K562 (cell line): ENCODE data around the gene SCAMP3. TPM values are rescaled to one million over a fixed set of nuclear protein-coding genes. Genes with fewer than 3 reads are reported as not detected.

Experiments used
- CBX1 ChIP-seq: sonication (generic); IDR thresholded peaks from 2 replicates; pipeline ENCODE4 v1.6.1; 2016; ENCODE audit warnings: antibody characterized with exemption, low read depth, mild to moderate bottlenecking
- E2F6 ChIP-seq, 2 experiments: IDR thresholded peaks; 2 replicates each; pipeline ENCODE4 v1.6.1; 2011; ENCODE audit warnings: borderline replicate concordance in 1 of 2, control low read depth in 1 of 2, low read depth in 1 of 2, low read length in 1 of 2, mild to moderate bottlenecking in 1 of 2, mixed read lengths in 1 of 2, moderate library complexity in 1 of 2; ENCODE audit not compliant: insufficient read depth in 1 of 2, insufficient read length in 1 of 2, poor library complexity in 1 of 2, severe bottlenecking in 1 of 2; ENCODE audit errors: extremely low read depth in 1 of 2
- E2F8 ChIP-seq: fragments of 450-650 bp; IDR thresholded peaks from 2 replicates; pipeline ENCODE4 v1.7.1; 2018; ENCODE audit warnings: mild to moderate bottlenecking, low read depth; ENCODE audit not compliant: partially characterized antibody
- FOXP1 ChIP-seq: sonication (generic); formaldehyde crosslinking; IDR thresholded peaks from 2 replicates; pipeline ENCODE4 v1.8.0; 2022; ENCODE audit warnings: mild to moderate bottlenecking, missing genetic modification reagents
- GATAD2B ChIP-seq: fragments of 450-650 bp; IDR thresholded peaks from 2 replicates; pipeline ENCODE4 v1.6.1; 2017; ENCODE audit warnings: mild to moderate bottlenecking, borderline replicate concordance
- KLF1 ChIP-seq: fragments of 450-650 bp; IDR thresholded peaks from 2 replicates; pipeline ENCODE4 v1.6.1; 2016; ENCODE audit warnings: missing genetic modification characterization, missing compliant biosample characterization
- MAZ ChIP-seq, 2 experiments: fragments of 450-650 bp in 1 of 2; sonication (generic) in 1 of 2; formaldehyde crosslinking; IDR thresholded peaks in 1 of 2; conservative IDR thresholded peaks in 1 of 2; 2 replicates each; pipeline versions ENCODE4 v1.4.0 to v1.5.0; 2020; ENCODE audit warnings: mild to moderate bottlenecking in 1 of 2, missing genetic modification reagents in 1 of 2
- NR2C1 ChIP-seq, 2 experiments: fragments of 450-650 bp; IDR thresholded peaks; 2 replicates each; pipeline ENCODE4 v1.6.1; 2017; ENCODE audit warnings: mild to moderate bottlenecking in 2 of 2, antibody characterized with exemption in 1 of 2, inconsistent platforms in 1 of 2, missing compliant biosample characterization in 1 of 2, missing genetic modification characterization in 1 of 2
- SMAD2 ChIP-seq: fragments of 150-350 bp; IDR thresholded peaks from 2 replicates; pipeline ENCODE4 v1.6.1; 2014; ENCODE audit warnings: low read depth, mild to moderate bottlenecking, low read length
- SMC3 ChIP-seq: conservative IDR thresholded peaks from 2 replicates; pipeline ENCODE4 v1.6.1; 2011; ENCODE audit warnings: low read depth, low read length, improper control_type of control experiment; ENCODE audit not compliant: insufficient read depth
- TARDBP ChIP-seq: fragments of 450-650 bp; IDR thresholded peaks from 2 replicates; pipeline ENCODE4 v1.6.1; 2016
- TGIF2 ChIP-seq: sonication (generic); formaldehyde crosslinking; IDR thresholded peaks from 2 replicates; pipeline ENCODE4 v1.8.1; 2022; ENCODE audit warnings: mild to moderate bottlenecking, missing genetic modification reagents, moderate library complexity
- XRCC5 ChIP-seq: fragments of 200-400 bp; formaldehyde crosslinking; IDR thresholded peaks from 2 replicates; pipeline ENCODE4 v1.6.1; 2017; ENCODE audit warnings: low read depth, mild to moderate bottlenecking, low read length
- ZBTB7A ChIP-seq: IDR thresholded peaks from 2 replicates; pipeline ENCODE4 v1.6.1; 2011; ENCODE audit warnings: low read depth, mild to moderate bottlenecking, low read length, moderate library complexity, borderline replicate concordance; ENCODE audit not compliant: control insufficient read depth
- polyA plus RNA-seq, 8 experiments: library from polyadenylated mRNA; depleted of rRNA in 4 of 8; stranded (reverse) in 5 of 8; unstranded in 3 of 8; fragments of >200 nt; fragmentation: Nextera tagmentation in 2 of 8; fragmentation: Illumina TruSeq in 1 of 8; extraction: Ambion mirVana in 2 of 8; extraction: Trizol in 1 of 8; gene quantifications; 2 replicates each; pipeline versions ENCODE4 v1.2.1 to v1.2.3, GENCODE V29; 2011 to 2014; ENCODE audit warnings: inconsistent platforms in 1 of 8, missing spikeins in 1 of 8
- total RNA-seq, 7 experiments: library from RNA; depleted of rRNA in 6 of 7; stranded (reverse); fragments of >200 nt in 6 of 7; fragmentation: Illumina TruSeq in 2 of 7; extraction: Trizol in 2 of 7; gene quantifications; 2 replicates each; pipeline versions ENCODE4 v1.2.1 to v1.2.3, GENCODE V29; 2011 to 2021; ENCODE audit warnings: low replicate concordance in 1 of 7
- TF ChIP-seq, protein P1 (sequence below): fragments of 450-650 bp; IDR thresholded peaks from 2 replicates; pipeline ENCODE4 v1.6.1; 2017; ENCODE audit warnings: antibody characterized with exemption, mild to moderate bottlenecking

The SCAMP3 gene
- total and polyA plus RNA-seq, 9 of the 15 experiments (the other 6 are each of a cell fraction or from before 2014, with no cell fraction given), result 14.2 to 131 (median 86.1) TPM

DNA sequence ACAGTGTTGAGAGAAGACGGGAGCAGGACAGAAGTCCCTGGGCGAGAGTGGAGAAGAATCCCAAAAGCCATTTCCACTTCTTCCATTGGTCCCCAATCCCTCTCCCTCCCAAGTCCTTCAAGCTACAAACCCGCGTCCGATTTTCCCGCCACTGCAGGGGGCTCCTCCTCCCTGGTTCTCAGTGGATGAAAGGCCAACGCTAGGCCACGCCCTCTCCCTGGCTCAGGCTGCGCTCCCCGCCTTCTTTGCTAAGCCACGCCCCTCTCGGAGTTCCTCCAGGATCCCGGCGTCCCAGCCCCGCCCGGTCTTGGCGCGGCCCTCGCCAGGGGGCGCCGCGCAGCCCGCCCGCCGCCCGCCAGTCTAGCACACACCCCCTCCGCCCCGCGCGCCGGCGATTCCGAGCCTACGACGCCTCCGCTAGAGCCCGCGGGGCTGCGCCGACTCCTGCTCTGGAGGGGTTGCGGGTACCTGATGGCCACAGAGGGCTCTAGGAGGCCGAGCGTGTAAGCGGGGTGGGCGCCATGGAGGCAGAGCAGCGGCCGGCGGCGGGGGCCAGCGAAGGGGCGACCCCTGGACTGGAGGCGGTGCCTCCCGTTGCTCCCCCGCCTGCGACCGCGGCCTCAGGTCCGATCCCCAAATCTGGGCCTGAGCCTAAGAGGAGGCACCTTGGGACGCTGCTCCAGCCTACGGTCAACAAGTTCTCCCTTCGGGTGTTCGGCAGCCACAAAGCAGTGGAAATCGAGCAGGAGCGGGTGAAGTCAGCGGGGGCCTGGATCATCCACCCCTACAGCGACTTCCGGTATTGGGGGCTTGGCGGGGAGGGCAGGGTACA lies 15.1 kb upstream of the SCAMP3 start, which contains the start of gene HCN3 (continued):
- TF ChIP-seq NR2C1 (IDR thresholded peaks at IDR 0.05), result no peak
- no peak for TF ChIP-seq NR2C1 (tag; IDR thresholded peaks at IDR 0.05)
- peak; percentile 50; the same call in 1 of the 2 replicates for TF ChIP-seq SMC3
- TF ChIP-seq TGIF2 (CRISPR knock-in tag), result 0 out of 2 replicates have a peak, but pooled peaks have one; percentile 13
- TF ChIP-seq TARDBP, result 0 out of 2 replicates have a peak, but pooled peaks have one; percentile 35
- peak; percentile 94 to 97 for TF ChIP-seq E2F6 (IDR thresholded peaks at IDR 0.05; ENCODE audit: borderline replicate concordance in 1 of 2, extremely low read depth in 1 of 2, insufficient read depth in 1 of 2, insufficient read length in 1 of 2, low read depth in 1 of 2, low read length in 1 of 2, poor library complexity in 1 of 2, severe bottlenecking in 1 of 2)
- peak; percentile 47; the same call in 1 of the 2 replicates for TF ChIP-seq CBX1
- no peak for TF ChIP-seq SMAD2
- TF ChIP-seq XRCC5, result peak; percentile 73; the same call in 1 of the 2 replicates
- peak; percentile 95; the same call in 1 of the 2 replicates for TF ChIP-seq ZBTB7A
- TF ChIP-seq KLF1 (tag), result 0 out of 2 replicates have a peak, but pooled peaks have one; percentile 40
- TF ChIP-seq, protein P1, sequence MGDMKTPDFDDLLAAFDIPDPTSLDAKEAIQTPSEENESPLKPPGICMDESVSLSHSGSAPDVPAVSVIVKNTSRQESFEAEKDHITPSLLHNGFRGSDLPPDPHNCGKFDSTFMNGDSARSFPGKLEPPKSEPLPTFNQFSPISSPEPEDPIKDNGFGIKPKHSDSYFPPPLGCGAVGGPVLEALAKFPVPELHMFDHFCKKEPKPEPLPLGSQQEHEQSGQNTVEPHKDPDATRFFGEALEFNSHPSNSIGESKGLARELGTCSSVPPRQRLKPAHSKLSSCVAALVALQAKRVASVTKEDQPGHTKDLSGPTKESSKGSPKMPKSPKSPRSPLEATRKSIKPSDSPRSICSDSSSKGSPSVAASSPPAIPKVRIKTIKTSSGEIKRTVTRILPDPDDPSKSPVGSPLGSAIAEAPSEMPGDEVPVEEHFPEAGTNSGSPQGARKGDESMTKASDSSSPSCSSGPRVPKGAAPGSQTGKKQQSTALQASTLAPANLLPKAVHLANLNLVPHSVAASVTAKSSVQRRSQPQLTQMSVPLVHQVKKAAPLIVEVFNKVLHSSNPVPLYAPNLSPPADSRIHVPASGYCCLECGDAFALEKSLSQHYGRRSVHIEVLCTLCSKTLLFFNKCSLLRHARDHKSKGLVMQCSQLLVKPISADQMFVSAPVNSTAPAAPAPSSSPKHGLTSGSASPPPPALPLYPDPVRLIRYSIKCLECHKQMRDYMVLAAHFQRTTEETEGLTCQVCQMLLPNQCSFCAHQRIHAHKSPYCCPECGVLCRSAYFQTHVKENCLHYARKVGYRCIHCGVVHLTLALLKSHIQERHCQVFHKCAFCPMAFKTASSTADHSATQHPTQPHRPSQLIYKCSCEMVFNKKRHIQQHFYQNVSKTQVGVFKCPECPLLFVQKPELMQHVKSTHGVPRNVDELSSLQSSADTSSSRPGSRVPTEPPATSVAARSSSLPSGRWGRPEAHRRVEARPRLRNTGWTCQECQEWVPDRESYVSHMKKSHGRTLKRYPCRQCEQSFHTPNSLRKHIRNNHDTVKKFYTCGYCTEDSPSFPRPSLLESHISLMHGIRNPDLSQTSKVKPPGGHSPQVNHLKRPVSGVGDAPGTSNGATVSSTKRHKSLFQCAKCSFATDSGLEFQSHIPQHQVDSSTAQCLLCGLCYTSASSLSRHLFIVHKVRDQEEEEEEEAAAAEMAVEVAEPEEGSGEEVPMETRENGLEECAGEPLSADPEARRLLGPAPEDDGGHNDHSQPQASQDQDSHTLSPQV, result 0 out of 2 replicates have a peak, but pooled peaks have one; percentile 14
- peak; percentile 52; the same call in 1 of the 2 replicates for TF ChIP-seq GATAD2B
- TF ChIP-seq E2F8, result peak; percentile 100
- peak; percentile 96 to 98 for TF ChIP-seq MAZ (CRISPR knock-in tag; conservative IDR thresholded peaks at IDR 0.05 in 1 of 2, IDR thresholded peaks at IDR 0.05 in 1 of 2)
- TF ChIP-seq FOXP1, result 0 out of 2 replicates have a peak, but pooled peaks have one; percentile 46
